ENCODE measurements around the gene GPR150.

The GPR150 gene

DNA sequence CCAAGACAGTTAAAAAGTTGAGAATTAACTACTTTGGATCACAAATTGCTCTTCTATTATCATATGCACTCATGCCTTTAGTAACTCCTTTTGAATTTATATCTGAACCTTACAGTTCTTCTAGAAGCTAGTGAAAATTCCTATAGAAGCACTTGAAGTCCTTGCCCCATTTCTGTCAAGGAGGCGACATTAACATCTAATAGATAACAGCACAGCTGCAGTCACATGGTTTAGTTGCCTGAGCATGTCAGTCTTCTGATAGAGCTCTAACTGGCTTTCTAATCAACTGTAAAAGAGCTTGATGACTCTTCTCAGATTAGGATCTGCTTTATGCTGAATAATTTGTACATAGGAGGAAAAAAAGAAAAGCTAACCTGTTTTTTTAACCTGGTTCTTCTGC is 35.7 kb downstream of the GPR150 start:
- DNase-seq = no peak

DNA sequence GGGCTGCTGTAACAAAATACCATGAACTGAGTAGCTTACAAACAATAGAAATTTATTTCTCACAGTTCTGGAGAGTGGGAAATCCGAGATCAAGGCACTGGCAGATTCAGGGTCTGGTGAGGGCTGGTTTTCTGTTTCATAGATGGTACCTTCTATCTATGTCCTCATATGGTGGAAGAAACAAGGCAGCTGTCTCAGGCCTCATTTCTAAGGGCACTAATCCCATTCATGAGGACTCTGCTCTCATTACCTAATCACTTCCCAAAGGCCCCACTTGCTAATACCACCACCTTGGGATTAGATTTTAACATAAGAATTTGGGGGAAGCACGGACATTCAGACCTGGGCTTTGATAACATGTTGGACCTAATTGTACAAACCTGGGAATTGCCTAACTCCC is 40.2 kb downstream of the GPR150 start:
- no peak for DNase-seq

GRCh38 chr5:95662946-95663345 is 43.1 kb downstream of the GPR150 start:
- DNase-seq = no peak

DNA sequence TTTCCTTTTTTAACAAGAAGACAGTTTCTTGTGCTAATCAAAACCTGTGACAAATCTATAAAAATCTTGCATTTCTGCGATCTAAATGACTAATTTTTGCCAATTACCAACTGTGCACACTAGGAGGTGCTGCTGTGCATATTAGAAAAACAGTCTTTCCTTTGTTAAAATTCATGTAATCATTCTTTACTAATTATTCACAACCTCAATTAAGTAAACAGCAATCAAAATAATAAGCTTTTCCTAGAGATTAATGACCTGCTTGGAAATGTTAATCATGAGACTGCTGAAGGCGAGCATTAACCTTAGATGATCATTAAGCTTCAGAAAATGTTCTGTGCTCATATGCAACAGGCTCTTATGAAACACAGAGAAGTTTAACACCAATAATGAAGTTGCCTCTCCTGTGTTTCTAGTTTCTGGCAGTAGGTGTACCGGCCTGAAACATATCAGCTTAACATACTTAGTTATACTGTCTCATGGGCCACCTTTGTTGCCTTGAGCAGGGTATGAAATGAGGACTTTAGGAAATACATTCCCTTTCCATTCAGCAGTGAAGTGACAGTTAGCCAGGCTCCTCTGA is 44.4 kb downstream of the GPR150 start:
- no peak for DNase-seq

DNA sequence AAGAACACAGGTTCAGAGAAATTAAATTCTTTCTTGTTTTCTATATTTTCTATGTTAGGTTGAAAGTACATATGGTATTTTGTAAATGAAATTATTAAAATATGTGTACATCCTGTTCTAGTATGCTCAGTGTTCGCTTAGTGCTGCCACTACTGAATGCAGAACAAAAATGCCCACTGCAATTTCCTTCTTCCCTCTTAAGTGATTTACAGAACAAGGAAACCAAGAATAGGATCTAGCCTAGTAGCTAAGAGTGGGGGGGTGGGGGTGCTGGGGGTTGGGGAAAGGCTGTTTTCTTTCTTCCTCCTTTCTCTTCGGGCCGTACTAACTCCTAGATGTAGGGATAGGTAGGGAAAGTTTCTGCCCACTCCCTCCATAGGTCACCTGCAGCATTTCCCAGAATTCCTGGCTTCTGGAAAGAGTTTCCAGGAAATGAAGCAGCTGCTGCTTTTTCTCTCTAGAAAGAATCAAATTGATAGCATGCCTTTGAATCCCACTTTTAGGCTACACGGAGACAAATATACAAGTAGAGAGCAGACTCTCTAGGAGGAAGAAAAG is 47.3 kb downstream of the GPR150 start:
- DNase-seq = no peak

DNA sequence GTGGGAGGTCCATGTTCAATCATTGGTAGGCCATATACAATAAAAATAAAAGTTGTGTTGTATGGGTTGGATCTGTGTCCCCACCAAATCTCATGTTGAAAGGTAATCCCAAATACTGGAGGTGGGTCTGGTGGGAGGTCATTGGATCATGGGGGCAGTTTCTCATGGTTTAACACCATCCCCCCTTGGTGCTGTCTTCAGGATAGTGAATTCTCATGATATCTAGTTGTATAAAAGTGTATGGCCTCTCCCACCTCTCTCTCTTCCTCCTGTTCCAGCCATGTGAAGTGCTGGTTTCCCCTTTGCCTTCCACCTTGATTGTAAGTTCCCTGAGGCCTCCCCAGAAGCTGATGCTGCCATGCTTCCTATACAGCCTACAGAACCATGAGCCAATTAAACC is 47.8 kb downstream of the GPR150 start:
- DNase-seq = no peak

- DNase-seq = no peak
Measured at GRCh38 chr5:95668216-95668615, 48.3 kb downstream of the GPR150 start.

DNA sequence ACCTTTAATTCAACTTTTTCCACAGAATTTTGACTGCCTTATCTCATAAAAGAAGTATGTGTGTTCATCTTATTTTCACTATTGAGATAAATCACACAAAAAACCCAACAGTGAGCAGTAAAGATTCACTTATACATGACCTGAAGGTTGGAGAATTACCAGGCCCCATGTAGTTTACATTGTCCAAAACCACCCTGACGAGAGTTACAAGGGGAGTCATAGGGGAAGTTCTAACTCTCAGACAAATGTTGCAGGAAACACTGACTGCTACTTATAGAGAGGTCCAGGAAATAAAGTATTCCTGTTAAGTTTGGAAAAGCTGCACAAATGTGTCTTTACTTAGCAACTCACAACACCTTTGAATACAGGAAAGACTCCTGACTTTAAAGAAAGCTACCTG is 48.8 kb downstream of the GPR150 start:
- no peak for DNase-seq

DNA sequence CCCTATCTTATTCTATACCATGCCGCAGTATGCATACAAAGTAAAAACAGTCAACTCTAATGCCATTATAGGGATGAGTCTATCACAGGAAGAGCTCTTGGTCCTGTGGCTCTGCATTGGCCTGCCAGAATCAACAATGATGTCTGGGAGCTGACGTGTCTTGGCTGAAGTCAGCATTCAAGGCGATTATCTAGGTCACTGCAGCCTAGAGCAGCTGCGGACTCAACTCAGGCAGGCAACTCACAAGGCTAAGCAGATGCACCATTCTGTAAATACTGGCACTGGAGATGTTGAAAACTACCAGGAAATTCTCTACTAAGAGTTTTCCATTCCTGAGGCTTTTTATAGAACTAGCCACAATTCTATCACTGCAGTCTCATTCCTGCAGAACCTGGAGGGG is 49.7 kb downstream of the GPR150 start:
- no peak for DNase-seq

- no peak for DNase-seq
Measured at GRCh38 chr5:95669985-95670384, 50.1 kb downstream of the GPR150 start.

GRCh38 chr5:95670568-95670967 is 50.7 kb downstream of the GPR150 start:
- DNase-seq = no peak

Measured in DMS153 (cell line).